GM19324 (cell line): ENCODE data around the gene TSPAN13.

Experiments used
- ATAC-seq: cut with Tn5 transposase; IDR thresholded peaks from one replicate; pipeline ENCODE4 v1.9.1; 2021; ENCODE audit warnings: mild to moderate bottlenecking, moderate library complexity; ENCODE audit not compliant: unreplicated experiment, low FRiP score

TSPAN13 gene

GRCh38 chr7:16770657-16771329, 17.2 kb downstream of the TSPAN13 start:
- ATAC-seq = no peak

GRCh38 chr7:16773326-16773725, 19.8 kb downstream of the TSPAN13 start:
- ATAC-seq = no peak

- ATAC-seq = no peak
These were observed 20.3 kb downstream of the TSPAN13 start for GRCh38 chr7:16773884-16774283.

GRCh38 chr7:16774294-16774693, 20.7 kb downstream of the TSPAN13 start:
- ATAC-seq = no peak

- ATAC-seq = no peak
These were observed 21.4 kb downstream of the TSPAN13 start for GRCh38 chr7:16774986-16775385.

GRCh38 chr7:16776053-16776452, 22.5 kb downstream of the TSPAN13 start:
- ATAC-seq = no peak

- no peak for ATAC-seq
These were observed 24.9 kb downstream of the TSPAN13 start for GRCh38 chr7:16778476-16778875.

GRCh38 chr7:16779051-16779450, 25.5 kb downstream of the TSPAN13 start:
- no peak for ATAC-seq

- no peak for ATAC-seq
These were observed 27.0 kb downstream of the TSPAN13 start for GRCh38 chr7:16780596-16780995.

GRCh38 chr7:16785321-16785720, 31.8 kb downstream of the TSPAN13 start:
- ATAC-seq = no peak

- ATAC-seq = no peak
These were observed 32.3 kb downstream of the TSPAN13 start for GRCh38 chr7:16785846-16786245.

- no peak for ATAC-seq
These were observed 32.7 kb downstream of the TSPAN13 start for GRCh38 chr7:16786257-16786656.

GRCh38 chr7:16787127-16787526, 33.6 kb downstream of the TSPAN13 start:
- no peak for ATAC-seq

GRCh38 chr7:16791071-16791470, 37.5 kb downstream of the TSPAN13 start:
- no peak for ATAC-seq

GRCh38 chr7:16791905-16792698, 38.5 kb downstream of the TSPAN13 start:
- ATAC-seq = no peak

- no peak for ATAC-seq
These were observed 41.4 kb downstream of the TSPAN13 start for GRCh38 chr7:16794986-16795385.

- no peak for ATAC-seq
These were observed 42.1 kb downstream of the TSPAN13 start for GRCh38 chr7:16795624-16796023.

GRCh38 chr7:16801111-16801542, 47.6 kb downstream of the TSPAN13 start:
- ATAC-seq = no peak

- ATAC-seq = no peak
These were observed 48.0 kb downstream of the TSPAN13 start for GRCh38 chr7:16801579-16801978.

GRCh38 chr7:16803125-16803524, 49.6 kb downstream of the TSPAN13 start:
- ATAC-seq = no peak

GRCh38 chr7:16803881-16804673, 50.5 kb downstream of the TSPAN13 start:
- no peak for ATAC-seq
